GM12878 (cell line): Measurements from ENCODE around the gene SGSH. TPM values are rescaled to one million over a fixed set of nuclear protein-coding genes. Genes with fewer than 3 reads are reported as not detected.

Experiments
- ATAC-seq: fragments of 200-7000 bp; cut with Tn5 transposase; 3 replicates; pipeline ENCODE4 v1.9.1; 2020; ENCODE audit warnings: mild to moderate bottlenecking, moderate library complexity
- BruUV-seq: library from RNA; stranded (reverse); fragments of 400-500 nt; replicated peaks from 2 replicates; lab custom pipeline; 2021; lab: Mats Ljungman, UMichigan
- CTCF ChIA-PET: fragments of 300-600 bp; sonication (Branson Sonifier 250); formaldehyde crosslinking; extraction: SDS; loops from one replicate; lab custom pipeline; 2021; ENCODE audit warnings: inconsistent platforms; lab: Yijun Ruan, JAX
- POLR2A ChIA-PET: fragments of 350-600 bp; formaldehyde crosslinking; extraction: SDS; loops from one replicate; lab custom pipeline; 2021; ENCODE audit warnings: inconsistent platforms; lab: Charles Lee
- RAD21 ChIA-PET: fragments of 300-600 bp; sonication (Branson Sonifier 250); formaldehyde crosslinking; loops from one replicate; lab custom pipeline; 2023; ENCODE audit warnings: antibody characterized with exemption; ENCODE audit not compliant: unreplicated experiment; lab: Charles Lee
- SMC1A ChIA-PET: fragments of 300-600 bp; sonication (Branson Sonifier 250); formaldehyde crosslinking; loops from one replicate; lab custom pipeline; 2023; ENCODE audit not compliant: unreplicated experiment, uncharacterized antibody; lab: Charles Lee
- DNase-seq: peaks from one replicate; pipeline ENCODE4 v3.0.0-alpha.2; 2011; ENCODE audit warnings: low read depth, low spot score
- FAIRE-seq: peaks from 3 replicates; lab custom pipeline; 2011; peaks lifted over from hg19 to GRCh38; lab: Jason Lieb, UNC
- H2AFZ ChIP-seq: 2 replicates; pipeline ENCODE4 v1.6.0; 2011; ENCODE audit warnings: low read depth, low read length, control low read depth; ENCODE audit not compliant: control insufficient read depth
- H3K27ac ChIP-seq: 2 replicates; pipeline ENCODE4 v1.5.1; 2011; ENCODE audit warnings: control low read depth; ENCODE audit not compliant: control insufficient read depth, insufficient read depth
- H3K27me3 ChIP-seq, 2 experiments: replicated peaks in 1 of 2; 2 replicates each; pipeline versions ENCODE4 v1.6.0 to v1.6.1; 2011; ENCODE audit warnings: low read length in 1 of 2; ENCODE audit not compliant: control insufficient read depth in 2 of 2, insufficient read depth in 2 of 2
- H3K36me3 ChIP-seq, 2 experiments: 2 replicates each; pipeline ENCODE4 v1.5.1; 2011; ENCODE audit warnings: low read length in 1 of 2; ENCODE audit not compliant: control insufficient read depth in 2 of 2, insufficient read depth in 2 of 2
- H3K4me1 ChIP-seq: 2 replicates; pipeline ENCODE4 v1.6.1; 2011; ENCODE audit warnings: mild to moderate bottlenecking, low read length, moderate library complexity, mixed read lengths; ENCODE audit not compliant: control insufficient read depth, insufficient read depth
- H3K4me2 ChIP-seq: 2 replicates; pipeline ENCODE4 v1.6.0; 2011; ENCODE audit warnings: control low read depth; ENCODE audit not compliant: control insufficient read depth, insufficient read depth
- H3K4me3 ChIP-seq: fragments of 200-600 bp; sonication (generic); 2 replicates; pipeline ENCODE4 v1.5.1; 2016
- H3K79me2 ChIP-seq: 2 replicates; pipeline ENCODE4 v1.6.0; 2011; ENCODE audit warnings: low read length; ENCODE audit not compliant: control insufficient read depth, insufficient read depth
- H3K9ac ChIP-seq: 2 replicates; pipeline ENCODE4 v1.8.0; 2011; ENCODE audit warnings: low read length, control low read depth, mixed read lengths; ENCODE audit not compliant: control insufficient read depth, insufficient read depth
- H3K9me3 ChIP-seq: replicated peaks from 3 replicates; pipeline ENCODE4 v1.5.1; 2011; ENCODE audit warnings: mild to moderate bottlenecking, low read length; ENCODE audit not compliant: control insufficient read depth, insufficient read depth
- H4K20me1 ChIP-seq: 2 replicates; pipeline ENCODE4 v1.6.0; 2011; ENCODE audit not compliant: control insufficient read depth, insufficient read depth
- CBX5 ChIP-seq: sonication (generic); IDR thresholded peaks from 2 replicates; pipeline ENCODE4 v1.6.1; 2016; ENCODE audit warnings: low read depth, moderate library complexity, mild to moderate bottlenecking, inconsistent platforms
- ESRRA ChIP-seq: IDR thresholded peaks from 2 replicates; pipeline ENCODE4 v1.6.1; 2012; ENCODE audit warnings: mild to moderate bottlenecking, low read length, improper control_type of control experiment
- RELA ChIP-seq: fragments of 450-650 bp; IDR thresholded peaks from 2 replicates; pipeline ENCODE4 v1.8.0; 2014; ENCODE audit warnings: borderline replicate concordance; ENCODE audit not compliant: partially characterized antibody
- RFX5 ChIP-seq: IDR thresholded peaks from 2 replicates; pipeline ENCODE4 v1.6.1; 2011; ENCODE audit warnings: low read depth, low read length, improper control_type of control experiment
- SIX5 ChIP-seq: IDR thresholded peaks from 2 replicates; pipeline ENCODE4 v1.6.1; 2011; ENCODE audit warnings: mild to moderate bottlenecking, low read depth, low read length, moderate library complexity; ENCODE audit not compliant: severe bottlenecking
- WGBS: methylation state at CpG from one replicate; pipeline ENCODE4 v1.1.6; 2016; ENCODE audit warnings: low lambda C conversion rate; ENCODE audit not compliant: insufficient replicate concordance, insufficient coverage; ENCODE audit errors: missing lambda C conversion rate; 5-methylcytosine and 5-hydroxymethylcytosine counted together
- in situ Hi-C: fragments of 300-500 bp; cut with MboI; formaldehyde crosslinking; loops from 9 replicates; pipeline ENCODE4 v1.14.3; 2018; ENCODE audit warnings: mixed read lengths
- intact Hi-C: fragments of 100-400 bp; cut with micrococcal nuclease; formaldehyde crosslinking; loops from one replicate; pipeline ENCODE4 v1.14.2; 2022; ENCODE audit not compliant: unreplicated experiment
- polyA plus RNA-seq, 11 experiments: library from polyadenylated mRNA; depleted of rRNA in 4 of 11; unstranded in 6 of 11; stranded (reverse) in 5 of 11; fragments of >200 nt; fragmentation: Nextera tagmentation in 4 of 11; fragmentation: Illumina TruSeq in 1 of 11; extraction: Ambion mirVana in 4 of 11; extraction: Trizol in 1 of 11; gene quantifications; 1 replicate in 1 of 11; 2 replicates in 10 of 11; pipeline versions ENCODE4 v1.2.1 to v1.2.3, GENCODE V29; 2011 to 2016; ENCODE audit warnings: inconsistent platforms in 2 of 11, missing spikeins in 2 of 11, low read depth in 1 of 11
- total RNA-seq, 4 experiments: library from RNA; depleted of rRNA in 3 of 4; stranded (reverse); fragments of >200 nt in 3 of 4; fragmentation: Illumina TruSeq in 1 of 4; extraction: Trizol in 1 of 4; gene quantifications; 2 replicates each; pipeline versions ENCODE4 v1.2.1 to v1.2.3, GENCODE V29; 2013 to 2021
- TF ChIP-seq, protein P1 (sequence below): fragments of 450-650 bp; conservative IDR thresholded peaks from 2 replicates; pipeline ENCODE4 v1.6.1; 2017; ENCODE audit warnings: mild to moderate bottlenecking, moderate library complexity
- TF ChIP-seq, protein P2 (sequence below): IDR thresholded peaks from 2 replicates; pipeline ENCODE4 v1.6.1; 2012; ENCODE audit warnings: improper control_type of control experiment, low read depth, low read length; ENCODE audit not compliant: insufficient replicate concordance

SGSH gene
- total and polyA plus RNA-seq, 10 of the 15 experiments (the other 5 are each of a cell fraction or from before 2014, with no cell fraction given): 0.13 to 17.2 (median 6.0) TPM

DNA sequence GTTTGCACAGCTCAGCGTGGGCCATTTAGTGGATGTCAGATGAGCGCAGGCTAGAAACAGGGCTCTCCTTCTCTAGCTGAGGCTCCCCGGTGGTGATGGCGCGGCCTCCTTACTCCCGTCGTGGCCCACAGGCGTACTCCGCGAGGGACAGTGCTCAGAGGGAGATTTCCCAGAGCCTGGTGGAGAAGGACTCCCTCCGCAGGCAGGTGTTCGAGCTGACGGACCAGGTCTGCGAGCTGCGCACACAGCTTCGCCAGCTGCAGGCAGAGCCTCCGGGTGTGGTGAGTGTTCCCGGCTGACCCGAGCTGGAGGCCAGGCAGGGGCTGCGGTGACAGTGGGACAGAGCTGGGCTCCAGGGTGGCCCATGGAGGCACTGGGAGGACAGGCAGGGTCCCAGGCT, 28.9 kb downstream of the SGSH start:
- Histone ChIP-seq H3K79me2 (no peaks in the 10 kb centered on the region), H3K9ac (no peak overlapping the region), H3K4me2 (no peak overlapping the region), H3K36me3 (no peaks in the 10 kb centered on the region), H3K4me3 (no peak overlapping the region), H3K9me3 (peaks cover 2% of the 10 kb centered on the region; the same call in 1 of the 3 replicates), H4K20me1 (no peaks in the 10 kb centered on the region), H3K27me3 (no peaks in the 10 kb centered on the region), H3K4me1 (no peaks in the 10 kb centered on the region), H2AFZ (no peak overlapping the region), H3K27ac (no peak overlapping the region)
- ChIA-PET RAD21 (interaction anchor here (0.6 kb wide), 1 partner anchor 43 kb away, joined by 3 read pairs; no protein-coding TSS in a partner anchor), POLR2A (no interaction called here), SMC1A (no interaction called here), CTCF (no interaction called here)
- FAIRE-seq (no peak), ATAC-seq (no peak), DNase-seq (no peak)
- WGBS: 72% methylated on average over 20 of the region's 20 CpGs
- TF ChIP-seq, protein P1, sequence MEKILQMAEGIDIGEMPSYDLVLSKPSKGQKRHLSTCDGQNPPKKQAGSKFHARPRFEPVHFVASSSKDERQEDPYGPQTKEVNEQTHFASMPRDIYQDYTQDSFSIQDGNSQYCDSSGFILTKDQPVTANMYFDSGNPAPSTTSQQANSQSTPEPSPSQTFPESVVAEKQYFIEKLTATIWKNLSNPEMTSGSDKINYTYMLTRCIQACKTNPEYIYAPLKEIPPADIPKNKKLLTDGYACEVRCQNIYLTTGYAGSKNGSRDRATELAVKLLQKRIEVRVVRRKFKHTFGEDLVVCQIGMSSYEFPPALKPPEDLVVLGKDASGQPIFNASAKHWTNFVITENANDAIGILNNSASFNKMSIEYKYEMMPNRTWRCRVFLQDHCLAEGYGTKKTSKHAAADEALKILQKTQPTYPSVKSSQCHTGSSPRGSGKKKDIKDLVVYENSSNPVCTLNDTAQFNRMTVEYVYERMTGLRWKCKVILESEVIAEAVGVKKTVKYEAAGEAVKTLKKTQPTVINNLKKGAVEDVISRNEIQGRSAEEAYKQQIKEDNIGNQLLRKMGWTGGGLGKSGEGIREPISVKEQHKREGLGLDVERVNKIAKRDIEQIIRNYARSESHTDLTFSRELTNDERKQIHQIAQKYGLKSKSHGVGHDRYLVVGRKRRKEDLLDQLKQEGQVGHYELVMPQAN: no peak
- TF ChIP-seq, protein P2, sequence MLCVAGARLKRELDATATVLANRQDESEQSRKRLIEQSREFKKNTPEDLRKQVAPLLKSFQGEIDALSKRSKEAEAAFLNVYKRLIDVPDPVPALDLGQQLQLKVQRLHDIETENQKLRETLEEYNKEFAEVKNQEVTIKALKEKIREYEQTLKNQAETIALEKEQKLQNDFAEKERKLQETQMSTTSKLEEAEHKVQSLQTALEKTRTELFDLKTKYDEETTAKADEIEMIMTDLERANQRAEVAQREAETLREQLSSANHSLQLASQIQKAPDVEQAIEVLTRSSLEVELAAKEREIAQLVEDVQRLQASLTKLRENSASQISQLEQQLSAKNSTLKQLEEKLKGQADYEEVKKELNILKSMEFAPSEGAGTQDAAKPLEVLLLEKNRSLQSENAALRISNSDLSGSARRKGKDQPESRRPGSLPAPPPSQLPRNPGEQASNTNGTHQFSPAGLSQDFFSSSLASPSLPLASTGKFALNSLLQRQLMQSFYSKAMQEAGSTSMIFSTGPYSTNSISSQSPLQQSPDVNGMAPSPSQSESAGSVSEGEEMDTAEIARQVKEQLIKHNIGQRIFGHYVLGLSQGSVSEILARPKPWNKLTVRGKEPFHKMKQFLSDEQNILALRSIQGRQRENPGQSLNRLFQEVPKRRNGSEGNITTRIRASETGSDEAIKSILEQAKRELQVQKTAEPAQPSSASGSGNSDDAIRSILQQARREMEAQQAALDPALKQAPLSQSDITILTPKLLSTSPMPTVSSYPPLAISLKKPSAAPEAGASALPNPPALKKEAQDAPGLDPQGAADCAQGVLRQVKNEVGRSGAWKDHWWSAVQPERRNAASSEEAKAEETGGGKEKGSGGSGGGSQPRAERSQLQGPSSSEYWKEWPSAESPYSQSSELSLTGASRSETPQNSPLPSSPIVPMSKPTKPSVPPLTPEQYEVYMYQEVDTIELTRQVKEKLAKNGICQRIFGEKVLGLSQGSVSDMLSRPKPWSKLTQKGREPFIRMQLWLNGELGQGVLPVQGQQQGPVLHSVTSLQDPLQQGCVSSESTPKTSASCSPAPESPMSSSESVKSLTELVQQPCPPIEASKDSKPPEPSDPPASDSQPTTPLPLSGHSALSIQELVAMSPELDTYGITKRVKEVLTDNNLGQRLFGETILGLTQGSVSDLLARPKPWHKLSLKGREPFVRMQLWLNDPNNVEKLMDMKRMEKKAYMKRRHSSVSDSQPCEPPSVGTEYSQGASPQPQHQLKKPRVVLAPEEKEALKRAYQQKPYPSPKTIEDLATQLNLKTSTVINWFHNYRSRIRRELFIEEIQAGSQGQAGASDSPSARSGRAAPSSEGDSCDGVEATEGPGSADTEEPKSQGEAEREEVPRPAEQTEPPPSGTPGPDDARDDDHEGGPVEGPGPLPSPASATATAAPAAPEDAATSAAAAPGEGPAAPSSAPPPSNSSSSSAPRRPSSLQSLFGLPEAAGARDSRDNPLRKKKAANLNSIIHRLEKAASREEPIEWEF: no peak
- no peak for TF ChIP-seq RELA
- no peak for TF ChIP-seq SIX5
- TF ChIP-seq CBX5: no peak
- TF ChIP-seq RFX5: no peak
- no peak for TF ChIP-seq ESRRA
- BruUV-seq: no TSS peak
- intact Hi-C loops: loop anchor here (10.0 kb wide), 2 partner anchors 144 to 174 kb away; no protein-coding TSS in a partner anchor
- in situ Hi-C loops: no loop called here
